ENCODE results near the gene RAD51.

- TF ChIP-seq CBX5 (IDR thresholded peaks at IDR 0.05; ENCODE audit: borderline replicate concordance, low read depth) (no peak), CBFB (CRISPR knock-in tag; IDR thresholded peaks at IDR 0.05) (no peak), CAMTA2 (CRISPR knock-in tag; conservative IDR thresholded peaks at IDR 0.05) (no peak), ZC3H4 (CRISPR knock-in tag; IDR thresholded peaks at IDR 0.05; ENCODE audit: borderline replicate concordance) (no peak), POLR2A (conservative IDR thresholded peaks at IDR 0.05) (no peak), CEBPG (CRISPR knock-in tag; IDR thresholded peaks at IDR 0.05) (no peak), CEBPG (tag; conservative IDR thresholded peaks at IDR 0.05 in 1 of 2, IDR thresholded peaks at IDR 0.05 in 1 of 2) (no peak)
Measured at GRCh38 chr15:40736575-40736974, 41.6 kb downstream of the RAD51 start.
